Keratinocyte (primary cell): ENCODE results near the gene IL32. TPM values are rescaled to one million over a fixed set of nuclear protein-coding genes. Genes with fewer than 3 reads are reported as not detected.

Experiments used
- DNase-seq: peaks from one replicate; pipeline ENCODE4 v3.0.0-alpha.2; 2011; ENCODE audit warnings: low read depth, missing footprints, low spot score
- FAIRE-seq: peaks from 2 replicates; lab custom pipeline; 2011; peaks lifted over from hg19 to GRCh38; lab: Jason Lieb, UNC
- H2AFZ ChIP-seq: 2 replicates; pipeline ENCODE4 v1.6.0; 2012; ENCODE audit warnings: low read length, control low read depth, inconsistent platforms; ENCODE audit not compliant: control insufficient read depth
- H3K27ac ChIP-seq: 2 replicates; pipeline ENCODE4 v1.5.1; 2011; ENCODE audit warnings: low read length; ENCODE audit not compliant: control insufficient read depth, insufficient read depth
- H3K27me3 ChIP-seq: 3 replicates; pipeline ENCODE4 v1.6.0; 2011; ENCODE audit warnings: low read length; ENCODE audit not compliant: control insufficient read depth, insufficient read depth; ENCODE audit errors: extremely low read depth
- H3K36me3 ChIP-seq, 2 experiments: 2 replicates in 1 of 2; 3 replicates in 1 of 2; pipeline ENCODE4 v1.5.1; 2011; ENCODE audit warnings: low read length in 2 of 2, mild to moderate bottlenecking in 1 of 2; ENCODE audit not compliant: control insufficient read depth in 2 of 2, insufficient read depth in 2 of 2; ENCODE audit errors: extremely low read depth in 1 of 2
- H3K4me1 ChIP-seq: 3 replicates; pipeline ENCODE4 v1.5.1; 2011; ENCODE audit warnings: low read length; ENCODE audit not compliant: control insufficient read depth, insufficient read depth; ENCODE audit errors: extremely low read depth
- H3K4me2 ChIP-seq: 3 replicates; pipeline ENCODE4 v1.6.0; 2011; ENCODE audit warnings: low read depth, low read length; ENCODE audit not compliant: control insufficient read depth, insufficient read depth; ENCODE audit errors: extremely low read depth
- H3K4me3 ChIP-seq, 3 experiments: fragments of 200-600 bp in 1 of 3; sonication (generic) in 1 of 3; 2 replicates in 2 of 3; 3 replicates in 1 of 3; pipeline ENCODE4 v1.5.1; 2011 to 2016; ENCODE audit warnings: low read length in 3 of 3, mild to moderate bottlenecking in 3 of 3, control low read depth in 2 of 3, inconsistent platforms in 1 of 3, low read depth in 1 of 3, mixed read lengths in 1 of 3, mixed run types in 1 of 3, moderate library complexity in 1 of 3; ENCODE audit not compliant: control insufficient read depth in 2 of 3, insufficient read depth in 2 of 3; ENCODE audit errors: extremely low read depth in 1 of 3
- H3K79me2 ChIP-seq: 2 replicates; pipeline ENCODE4 v1.6.0; 2012; ENCODE audit warnings: low read length; ENCODE audit not compliant: control insufficient read depth, insufficient read depth
- H3K9ac ChIP-seq: 3 replicates; pipeline ENCODE4 v1.6.0; 2011; ENCODE audit warnings: low read length; ENCODE audit not compliant: control insufficient read depth, insufficient read depth; ENCODE audit errors: extremely low read depth
- H3K9me1 ChIP-seq: 3 replicates; pipeline ENCODE4 v1.6.0; 2011; ENCODE audit warnings: low read length; ENCODE audit not compliant: control insufficient read depth, insufficient read depth; ENCODE audit errors: extremely low read depth
- H3K9me3 ChIP-seq: 2 replicates; pipeline ENCODE4 v1.5.1; 2012; ENCODE audit warnings: low read depth, low read length; ENCODE audit not compliant: control insufficient read depth
- H4K20me1 ChIP-seq: 3 replicates; pipeline ENCODE4 v1.6.0; 2011; ENCODE audit warnings: low read length; ENCODE audit not compliant: control insufficient read depth, insufficient read depth; ENCODE audit errors: extremely low read depth
- EZH2 ChIP-seq: IDR thresholded peaks from one replicate; pipeline ENCODE4 v1.6.1; 2012; ENCODE audit warnings: inconsistent platforms, mild to moderate bottlenecking, low read length, moderate library complexity
- dilution Hi-C: fragments of 300-500 bp; cut with MboI; formaldehyde crosslinking; loops from one replicate; pipeline ENCODE4 v1.7.0; 2020; ENCODE audit warnings: low sequenced_read_pairs; ENCODE audit not compliant: extremely low pct_ligation_motif_present
- polyA plus RNA-seq, 5 experiments: library from polyadenylated mRNA; depleted of rRNA in 3 of 5; stranded (reverse) in 3 of 5; stranded (forward) in 1 of 5; unstranded in 1 of 5; fragments of >200 nt; gene quantifications; 1 replicate in 1 of 5; 2 replicates in 3 of 5; 3 replicates in 1 of 5; pipeline versions ENCODE4 v1.2.1 to v1.2.3, GENCODE V29; 2011 to 2012; ENCODE audit warnings: missing spikeins in 2 of 5, low read depth in 1 of 5, low replicate concordance in 1 of 5
- TF ChIP-seq, protein P1 (sequence below), 3 experiments: IDR thresholded peaks in 1 of 3; conservative IDR thresholded peaks in 1 of 3; optimal IDR thresholded peaks in 1 of 3; 2 replicates in 2 of 3; 3 replicates in 1 of 3; pipeline versions ENCODE3 to v1.5.1; 2011; ENCODE audit warnings: low read length in 3 of 3, mild to moderate bottlenecking in 3 of 3, moderate library complexity in 2 of 3, control low read depth in 1 of 3, inconsistent platforms in 1 of 3; ENCODE audit not compliant: insufficient read depth in 2 of 3; ENCODE audit errors: extremely low read depth in 1 of 3

Gene IL32
- polyA plus RNA-seq, 1 donor (not counting 4 experiments of a cell fraction or from before 2014, with no cell fraction given) = 0.28 TPM

DNA sequence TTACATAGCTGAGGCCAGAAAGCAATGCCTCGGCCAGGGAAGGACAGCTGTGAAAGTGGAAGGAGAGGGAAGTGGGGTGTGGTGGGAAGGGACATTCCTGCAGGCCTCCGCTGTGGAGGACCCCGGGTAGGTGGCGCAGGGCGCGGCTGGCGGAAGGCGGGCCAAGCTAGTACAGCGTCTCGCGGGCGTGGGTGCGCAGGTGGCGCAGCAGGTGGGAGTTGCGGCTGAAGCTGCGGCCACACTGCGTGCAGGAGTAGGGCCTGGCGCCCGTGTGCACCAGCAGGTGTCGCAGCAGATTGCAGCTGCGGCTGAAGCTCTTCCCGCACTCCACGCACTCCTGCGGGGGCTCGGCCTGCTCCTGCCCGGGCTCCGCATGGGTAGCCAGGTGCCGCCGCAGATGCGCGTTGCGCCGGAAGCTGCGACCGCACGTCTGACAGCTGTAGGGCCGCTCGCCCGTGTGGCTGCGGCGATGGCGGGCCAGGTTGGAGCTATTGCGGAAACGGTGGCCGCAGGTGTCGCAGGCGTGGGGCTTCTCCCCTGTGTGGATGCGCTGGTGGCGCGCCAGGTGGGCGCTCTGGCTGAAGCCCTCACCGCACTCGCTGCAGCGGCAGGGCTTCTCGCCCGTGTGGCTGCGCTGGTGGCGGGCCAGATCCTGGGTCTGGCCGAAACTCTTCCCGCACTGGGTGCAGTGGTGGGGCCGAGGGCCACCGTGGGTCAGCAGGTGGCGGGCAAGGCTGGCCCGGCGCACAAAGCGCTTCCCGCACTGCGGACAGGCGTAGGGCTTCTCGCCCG lies 23.7 kb downstream of the IL32 start:
- no peaks in the 10 kb centered on the region for H3K9me3 ChIP-seq
- no peak overlapping the region for H3K4me2 ChIP-seq
- FAIRE-seq (no peak), DNase-seq (no peak)
- peaks cover 5% of the 10 kb centered on the region for H3K27me3 ChIP-seq
- no peak overlapping the region for H3K4me3 ChIP-seq
- no peaks in the 10 kb centered on the region for H4K20me1 ChIP-seq
- no peak for TF ChIP-seq EZH2
- TF ChIP-seq, protein P1, sequence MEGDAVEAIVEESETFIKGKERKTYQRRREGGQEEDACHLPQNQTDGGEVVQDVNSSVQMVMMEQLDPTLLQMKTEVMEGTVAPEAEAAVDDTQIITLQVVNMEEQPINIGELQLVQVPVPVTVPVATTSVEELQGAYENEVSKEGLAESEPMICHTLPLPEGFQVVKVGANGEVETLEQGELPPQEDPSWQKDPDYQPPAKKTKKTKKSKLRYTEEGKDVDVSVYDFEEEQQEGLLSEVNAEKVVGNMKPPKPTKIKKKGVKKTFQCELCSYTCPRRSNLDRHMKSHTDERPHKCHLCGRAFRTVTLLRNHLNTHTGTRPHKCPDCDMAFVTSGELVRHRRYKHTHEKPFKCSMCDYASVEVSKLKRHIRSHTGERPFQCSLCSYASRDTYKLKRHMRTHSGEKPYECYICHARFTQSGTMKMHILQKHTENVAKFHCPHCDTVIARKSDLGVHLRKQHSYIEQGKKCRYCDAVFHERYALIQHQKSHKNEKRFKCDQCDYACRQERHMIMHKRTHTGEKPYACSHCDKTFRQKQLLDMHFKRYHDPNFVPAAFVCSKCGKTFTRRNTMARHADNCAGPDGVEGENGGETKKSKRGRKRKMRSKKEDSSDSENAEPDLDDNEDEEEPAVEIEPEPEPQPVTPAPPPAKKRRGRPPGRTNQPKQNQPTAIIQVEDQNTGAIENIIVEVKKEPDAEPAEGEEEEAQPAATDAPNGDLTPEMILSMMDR (optimal IDR thresholded peaks at IDR 0.05 in 1 of 3, IDR thresholded peaks at IDR 0.05 in 1 of 3, conservative IDR thresholded peaks at IDR 0.05 in 1 of 3; ENCODE audit: extremely low read depth in 1 of 3, insufficient read depth in 2 of 3, low read length in 3 of 3) = no peak
- no peak overlapping the region for H2AFZ ChIP-seq
- no peak overlapping the region for H3K9ac ChIP-seq
- H3K4me1 ChIP-seq = no peaks in the 10 kb centered on the region
- dilution Hi-C loops = no loop called here
- no peak overlapping the region for H3K27ac ChIP-seq
- no peaks in the 10 kb centered on the region for H3K9me1 ChIP-seq
- no peaks in the 10 kb centered on the region for H3K79me2 ChIP-seq
- H3K36me3 ChIP-seq = no peaks in the 10 kb centered on the region

GRCh38 chr16:3089717-3090592 lies 24.5 kb downstream of the IL32 start:
- Histone ChIP-seq H3K4me1 (no peaks in the 10 kb centered on the region), H4K20me1 (no peaks in the 10 kb centered on the region), H3K4me2 (no peak overlapping the region), H3K4me3 (no peak overlapping the region), H3K79me2 (no peaks in the 10 kb centered on the region), H3K9ac (no peak overlapping the region), H3K36me3 (no peaks in the 10 kb centered on the region), H3K27me3 (peaks cover 5% of the 10 kb centered on the region), H2AFZ (no peak overlapping the region), H3K9me3 (no peaks in the 10 kb centered on the region), H3K27ac (no peak overlapping the region), H3K9me1 (no peaks in the 10 kb centered on the region)
- FAIRE-seq (no peak), DNase-seq (no peak)
- TF ChIP-seq, protein P1 (optimal IDR thresholded peaks at IDR 0.05 in 1 of 3, IDR thresholded peaks at IDR 0.05 in 1 of 3, conservative IDR thresholded peaks at IDR 0.05 in 1 of 3; ENCODE audit: extremely low read depth in 1 of 3, insufficient read depth in 2 of 3, low read length in 3 of 3) = no peak
- TF ChIP-seq EZH2 = no peak
- dilution Hi-C loops = no loop called here
